Stimulated activated CD8-positive, alpha-beta memory T cell treated with anti-CD3 and anti-CD28 coated beads, Interleukin-12 subunit alpha, Interleukin-12 subunit beta, amount 100 ng/mL, for 24 hours (primary cell): Measurements from ENCODE around the gene MPZL1.
"Not testable (repeated sequence)": the region's sequence is repeated elsewhere in the genome, so short reads cannot be mapped to it uniquely, and the experiment has no call there.

ENCODE experiments used
- DNase-seq: peaks from one replicate; pipeline ENCODE4 v3.0.0-alpha.2; 2020; ENCODE audit errors: extremely low read depth

Gene MPZL1

DNA sequence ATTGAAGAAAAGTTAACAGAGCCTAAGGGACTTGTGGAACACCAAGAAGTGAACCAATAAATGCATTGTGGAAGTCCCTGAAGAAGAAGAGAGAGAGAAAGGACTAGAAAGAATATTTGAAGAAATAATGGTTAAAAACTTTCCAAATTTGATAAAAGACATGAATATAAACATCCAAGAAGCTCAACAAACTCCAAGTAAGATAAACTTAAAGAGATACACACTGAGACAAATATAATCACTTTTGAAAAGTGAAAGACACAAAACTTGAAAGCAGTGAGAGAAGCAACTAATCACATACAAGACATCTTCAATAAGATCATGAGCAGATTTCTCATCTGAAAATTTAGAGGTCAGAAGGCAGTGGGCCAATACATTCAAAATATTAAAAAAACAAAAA is 91.2 kb downstream of the MPZL1 start:
- DNase-seq = no peak

DNA sequence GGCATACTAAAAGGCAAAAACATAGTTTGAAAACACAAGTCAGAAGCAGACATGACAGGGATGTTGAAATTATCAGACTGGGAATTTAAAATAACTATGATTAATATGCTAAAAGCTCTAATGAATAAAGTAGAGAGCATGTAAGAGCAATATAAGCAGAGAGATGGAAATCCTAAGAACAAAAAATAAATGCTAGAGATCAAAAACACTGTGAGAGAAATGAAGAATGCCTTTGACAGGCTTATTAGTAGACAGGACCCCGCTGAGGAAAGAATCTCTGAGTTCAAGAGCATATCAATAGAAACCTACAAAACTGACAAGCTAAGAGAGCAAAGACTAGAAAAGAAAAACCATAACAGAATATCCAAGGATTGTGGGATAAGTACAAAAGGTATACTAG is 93.9 kb downstream of the MPZL1 start:
- DNase-seq = no peak

DNA sequence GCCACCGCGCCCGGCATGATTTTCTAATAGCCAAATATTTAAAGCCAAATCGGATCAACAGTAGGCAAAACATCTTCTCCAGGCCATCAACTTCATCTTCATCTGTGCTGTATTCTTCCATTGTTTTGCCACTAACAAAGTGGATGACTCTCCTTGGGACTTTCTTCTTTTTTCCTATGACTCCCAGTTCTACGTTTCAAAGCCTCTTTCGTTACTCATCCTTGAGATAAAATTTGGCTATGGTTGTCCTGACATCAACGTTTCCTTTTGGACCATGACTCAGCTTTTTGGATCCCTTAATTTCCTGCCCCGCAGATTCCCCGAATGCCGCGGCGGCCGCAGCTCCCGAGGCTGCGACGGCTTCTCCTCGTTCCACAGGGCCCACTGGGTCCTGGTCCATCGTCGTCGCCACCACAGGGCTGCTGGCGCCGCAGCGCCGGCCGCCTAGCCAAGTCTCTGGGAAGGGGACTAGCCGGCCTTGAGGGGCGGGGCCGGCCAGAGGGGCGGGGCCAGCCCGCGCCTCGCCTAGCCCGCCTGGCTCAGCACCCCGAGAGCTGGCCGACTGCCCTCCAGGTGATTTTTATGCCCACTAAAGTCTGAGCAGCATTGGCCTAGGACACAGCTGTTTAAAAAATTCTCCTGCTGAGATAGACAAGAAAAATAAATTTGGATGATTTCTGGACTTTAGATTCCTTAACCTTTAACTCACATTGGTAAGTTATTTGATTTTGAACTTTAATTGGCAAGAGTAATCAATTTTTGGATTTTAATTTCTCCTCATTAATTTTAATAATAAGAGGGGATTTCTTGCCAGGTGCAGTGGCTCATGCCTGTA is 98.3 kb downstream of the MPZL1 start:
- no peak for DNase-seq

DNA sequence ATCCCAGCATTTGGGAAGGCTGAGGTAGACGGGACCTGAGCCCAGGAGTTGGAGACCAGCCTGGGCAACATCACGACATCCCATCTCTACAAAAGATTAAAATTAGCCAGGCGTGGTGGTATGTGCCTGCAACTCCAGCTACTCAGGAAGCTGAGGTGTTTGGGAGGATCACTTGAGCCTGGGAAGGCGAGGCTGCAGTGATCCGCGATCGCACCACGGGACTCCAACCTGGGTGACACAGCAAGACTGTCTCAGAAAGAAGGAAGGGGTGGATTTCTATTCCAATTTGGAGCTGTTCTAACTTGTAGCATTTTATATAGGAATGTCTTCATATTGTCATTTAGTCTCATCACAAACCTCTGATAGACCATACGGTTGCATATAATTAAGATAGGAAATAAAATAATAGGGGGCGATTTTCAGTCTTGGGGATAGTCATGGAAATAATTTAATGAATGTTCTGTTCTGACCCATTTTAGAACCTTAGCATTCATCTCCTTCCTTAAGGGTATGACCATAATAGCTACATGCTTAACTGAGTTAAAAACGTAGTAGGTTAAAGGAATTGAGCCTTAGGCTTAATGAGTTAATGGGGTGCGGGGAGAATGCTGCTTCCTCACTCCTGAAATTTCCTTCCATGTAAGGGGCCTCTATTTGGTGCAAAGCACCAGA is 99.0 kb downstream of the MPZL1 start:
- no peak for DNase-seq

DNA sequence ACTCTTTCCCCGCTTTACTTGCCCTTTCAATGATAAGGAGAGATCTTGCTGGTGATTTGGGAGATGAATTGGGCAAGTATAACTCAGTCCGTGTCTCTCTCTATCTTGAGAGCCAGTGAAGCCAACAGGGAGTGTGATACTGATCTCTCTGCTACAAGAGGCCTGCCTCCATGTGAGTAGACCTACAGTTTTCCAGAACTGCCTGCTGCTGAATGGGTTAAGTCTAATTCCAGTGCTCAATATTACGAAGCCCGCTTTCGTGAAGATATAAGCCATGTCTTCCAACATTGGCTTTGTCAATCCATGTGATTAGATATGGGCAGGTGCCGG is 99.5 kb downstream of the MPZL1 start:
- DNase-seq = no peak

DNA sequence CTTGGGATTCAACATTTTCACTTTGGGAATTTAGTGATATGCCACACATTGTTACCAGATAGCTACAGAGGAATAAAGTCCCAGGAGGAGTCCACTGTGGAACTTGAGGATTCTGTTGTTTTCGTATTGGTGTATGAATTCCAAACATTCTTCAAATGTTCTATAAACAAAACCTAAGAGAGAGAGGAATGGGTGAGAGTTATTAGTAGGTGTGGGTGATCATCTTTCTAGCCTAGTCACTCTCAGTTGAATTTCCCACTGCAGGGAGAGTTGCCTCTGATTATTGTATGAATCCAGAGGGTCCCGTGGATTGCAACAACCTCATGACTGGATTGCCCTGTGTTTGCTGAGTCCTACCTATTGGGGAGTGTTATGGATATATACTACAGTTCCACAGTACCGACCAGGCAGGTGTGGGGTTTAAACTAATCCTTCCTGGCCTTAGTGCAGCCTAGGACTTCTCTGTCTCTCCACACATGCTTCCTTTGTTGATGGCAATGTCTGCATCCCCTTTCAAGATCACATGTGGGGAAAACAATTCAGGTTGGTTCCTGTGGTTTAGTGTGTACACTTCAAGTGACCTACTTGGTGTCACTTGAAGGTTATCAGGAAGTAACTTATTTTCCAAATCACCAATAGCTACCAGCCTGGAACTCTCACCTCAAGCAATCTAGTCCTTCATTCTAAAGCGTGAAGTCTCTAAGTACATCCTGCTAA is 100.3 kb downstream of the MPZL1 start:
- DNase-seq = no peak

DNA sequence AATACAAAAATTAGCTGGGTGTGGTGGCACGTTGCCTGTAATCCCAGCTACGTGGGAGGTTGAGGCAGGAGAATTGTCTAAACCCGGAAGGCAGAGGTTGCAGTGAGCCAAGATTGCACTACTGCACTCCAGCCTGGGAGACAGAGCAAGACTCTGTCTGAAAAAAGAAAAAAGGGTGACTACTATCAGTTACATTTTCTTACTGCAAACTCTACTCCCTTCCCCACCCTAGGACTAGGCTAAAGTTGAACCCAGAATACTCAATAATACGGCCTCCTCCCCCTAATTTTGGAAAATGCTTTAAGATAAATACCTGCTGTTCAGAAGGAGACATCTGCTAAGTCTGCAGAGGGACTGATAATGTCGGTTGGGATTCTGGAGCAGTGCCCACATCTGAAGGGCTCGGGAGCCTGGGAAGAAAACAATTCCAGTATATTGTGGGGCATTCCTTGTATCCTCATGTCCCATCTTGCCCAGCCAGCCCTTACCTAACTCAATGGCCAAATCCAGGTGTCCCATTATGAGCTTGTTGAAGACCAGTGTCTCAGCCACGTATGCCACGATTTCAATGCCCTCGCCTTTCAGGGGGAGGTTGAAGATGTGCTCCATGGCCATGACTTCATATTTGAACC is 102.5 kb downstream of the MPZL1 start:
- no peak for DNase-seq

DNA sequence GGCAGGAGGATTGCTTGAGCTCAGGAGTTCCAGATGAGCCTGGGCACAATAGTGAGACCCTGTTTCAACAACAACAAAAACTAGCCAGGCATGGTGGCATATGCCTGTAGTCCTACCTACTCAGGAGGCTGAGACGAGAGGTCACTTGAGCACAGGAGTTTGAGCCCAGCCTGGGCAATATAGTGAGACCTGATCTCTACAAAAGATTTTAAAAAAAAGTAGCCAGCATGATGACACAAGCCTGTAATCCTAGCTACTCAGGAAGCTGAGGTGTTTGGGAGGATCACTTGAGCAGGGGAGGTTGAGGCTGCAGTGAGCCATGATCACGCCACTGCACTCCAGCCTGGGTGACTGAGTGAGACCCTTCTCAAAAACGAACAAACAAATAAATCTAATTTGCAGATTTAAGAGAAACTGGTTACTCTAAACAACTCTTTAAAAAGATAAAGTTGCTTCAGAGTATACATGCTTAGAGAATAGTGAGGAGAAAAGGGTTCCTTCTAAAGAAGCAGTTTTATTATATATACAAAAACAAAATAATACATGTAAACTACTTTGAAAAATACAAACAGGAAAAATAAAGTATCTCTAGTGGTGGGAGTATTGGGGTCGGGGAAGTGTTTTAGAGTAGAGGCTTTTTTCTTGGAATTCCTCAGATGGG is 103.8 kb downstream of the MPZL1 start:
- DNase-seq = no peak

DNA sequence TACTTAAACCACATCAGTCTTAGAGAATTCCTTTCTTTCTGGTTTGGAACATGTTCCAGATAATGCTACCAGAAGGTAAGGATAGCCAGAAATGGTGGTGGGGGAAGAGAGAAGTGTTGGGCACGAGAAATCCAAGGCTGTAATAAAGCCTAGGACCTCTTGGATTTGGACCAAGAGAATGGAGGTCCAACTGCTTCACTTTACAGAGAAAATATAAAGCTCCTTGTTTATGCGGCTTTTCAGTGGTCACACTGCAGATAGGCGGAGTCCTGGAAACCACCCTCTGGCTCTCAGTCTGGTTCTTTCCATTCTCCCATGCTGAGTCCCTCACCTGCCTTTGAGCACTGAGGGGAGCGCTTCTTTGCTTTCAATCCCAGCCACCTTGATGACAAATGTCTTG is 104.3 kb downstream of the MPZL1 start:
- DNase-seq = no peak

DNA sequence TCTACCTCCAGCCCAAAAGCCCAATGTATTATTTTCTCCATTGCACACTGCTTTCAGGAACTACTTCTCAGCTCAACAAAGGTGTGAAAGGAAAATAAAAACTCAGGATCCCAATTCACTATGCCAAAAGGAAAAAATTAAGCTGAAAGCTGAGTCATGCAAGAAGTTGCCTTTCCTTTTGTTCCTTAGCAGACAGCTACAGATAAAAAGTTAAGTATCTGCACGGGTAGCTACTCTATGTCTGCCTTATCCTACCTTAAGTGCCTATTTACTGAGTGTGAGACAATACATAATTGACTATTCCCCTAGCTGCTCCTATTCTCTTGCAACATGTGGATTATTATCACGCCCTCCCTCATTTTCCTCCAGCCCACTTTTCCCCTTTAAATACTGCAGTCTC is 108.1 kb downstream of the MPZL1 start:
- DNase-seq = no peak

DNA sequence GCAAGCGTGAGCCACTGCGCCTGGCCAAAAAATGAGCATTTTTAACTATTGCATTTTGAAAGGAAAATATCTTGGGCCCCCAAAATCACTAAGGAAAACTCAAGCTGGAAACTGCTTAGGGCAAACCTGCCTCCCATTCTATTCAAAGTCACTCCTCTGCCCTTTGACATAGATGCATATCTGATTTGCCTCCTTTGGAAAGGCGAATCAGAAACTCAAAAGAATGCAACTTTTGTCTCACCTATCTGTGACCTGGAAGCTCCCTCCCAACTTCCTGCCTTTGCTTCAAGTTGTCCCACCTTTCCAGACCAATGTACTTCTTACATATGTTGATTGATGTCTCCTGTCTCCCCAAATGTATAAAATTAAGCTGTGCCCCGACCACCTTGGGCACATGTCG is 108.9 kb downstream of the MPZL1 start:
- DNase-seq = not testable (repeated sequence)

DNA sequence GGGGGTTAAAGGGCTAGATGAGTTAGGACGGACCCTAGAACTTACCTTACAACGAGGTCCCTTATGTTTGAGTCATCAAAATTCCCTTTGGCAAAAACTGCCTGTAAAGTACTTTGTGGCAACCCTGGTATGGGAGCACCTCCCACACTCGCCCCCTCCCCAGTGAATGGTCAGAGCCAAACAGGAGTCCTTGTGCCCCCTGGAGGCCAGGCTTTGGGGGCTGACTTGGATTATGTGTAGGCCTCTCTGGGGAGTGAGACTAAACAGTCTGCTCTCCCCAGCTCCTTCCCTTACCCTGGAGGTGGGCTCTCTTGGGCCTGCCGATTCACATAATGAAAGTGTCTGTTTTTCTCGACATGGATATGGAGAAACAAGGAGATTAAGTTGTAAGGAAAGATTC is 110.9 kb downstream of the MPZL1 start:
- no peak for DNase-seq

DNA sequence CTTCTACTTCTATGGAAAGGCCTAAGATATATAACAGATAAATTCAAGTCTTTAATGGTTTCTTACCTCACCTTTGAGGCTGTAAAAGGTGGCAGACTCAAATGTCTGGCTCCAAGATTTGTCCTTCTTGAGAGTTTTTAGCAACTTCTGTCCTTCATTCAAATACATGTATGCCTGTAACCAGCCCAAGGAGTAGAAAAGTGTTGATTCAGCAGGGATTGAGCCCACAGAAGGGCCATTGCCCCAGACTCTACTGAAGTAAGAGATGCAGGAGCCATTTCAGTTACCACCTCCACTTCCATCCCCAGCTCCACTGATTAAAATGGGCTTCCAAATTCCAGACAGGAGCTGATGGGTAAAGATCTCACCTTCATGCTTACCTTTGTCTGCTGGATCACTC is 112.1 kb downstream of the MPZL1 start:
- DNase-seq = no peak

DNA sequence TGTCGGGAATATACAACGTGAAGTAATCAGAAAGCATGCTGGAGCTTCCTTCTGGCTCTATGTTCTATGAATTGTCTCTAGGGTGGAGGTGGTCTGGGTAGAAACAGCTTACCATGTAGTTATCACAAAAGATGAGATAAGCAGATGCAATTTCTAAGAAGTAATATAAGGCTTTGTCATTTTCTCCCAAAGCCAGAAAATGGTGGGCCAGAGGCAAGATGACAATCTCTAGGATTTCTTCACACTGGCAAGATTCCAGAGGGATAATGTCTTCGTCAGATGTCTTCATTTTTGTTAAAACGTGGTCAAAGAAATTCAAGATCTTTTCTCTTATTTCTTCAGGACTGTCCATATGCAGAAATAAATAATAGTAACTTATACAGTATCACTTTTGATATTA is 114.4 kb downstream of the MPZL1 start:
- no peak for DNase-seq

DNA sequence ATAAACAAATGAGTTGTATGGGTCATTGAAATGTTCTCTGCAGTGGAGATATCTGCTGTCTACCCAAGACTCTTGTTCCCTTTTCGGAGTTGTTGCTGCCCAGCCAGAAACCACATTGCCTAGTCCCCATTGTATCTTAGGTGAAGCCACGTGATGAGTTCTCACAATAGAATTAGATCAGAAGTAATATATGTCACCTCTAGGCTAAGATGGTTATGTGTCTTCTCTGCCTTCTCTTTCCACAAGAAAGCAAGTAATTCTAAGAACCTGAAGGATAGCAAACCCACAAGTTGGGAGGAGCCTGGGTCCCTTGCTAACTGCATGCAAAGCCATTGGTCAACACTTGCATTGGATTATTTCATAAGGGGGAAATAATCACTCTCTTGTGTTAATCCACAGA is 115.5 kb downstream of the MPZL1 start:
- DNase-seq = no peak

DNA sequence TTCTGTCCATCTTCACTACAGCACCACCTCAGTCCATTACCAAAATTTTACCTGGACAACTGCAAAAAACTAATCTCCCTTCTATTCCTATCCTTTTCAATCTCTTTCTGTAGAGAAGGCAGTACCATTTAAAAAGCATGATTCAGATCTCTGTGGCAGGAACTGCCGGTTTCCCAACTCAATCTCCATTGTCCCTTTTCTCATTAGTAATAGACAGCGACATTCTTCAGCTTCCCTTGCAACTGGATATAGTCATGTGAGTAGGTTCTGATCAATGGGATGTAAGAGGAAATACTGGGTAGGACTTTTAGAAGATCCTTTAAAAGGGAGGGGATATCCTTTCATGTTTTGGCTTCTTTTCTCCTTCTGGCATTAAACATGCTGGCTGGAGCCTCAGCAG is 117.2 kb downstream of the MPZL1 start:
- no peak for DNase-seq
